K562 (cell line): ENCODE results near the gene GPR37L1. TPM values are rescaled to one million over a fixed set of nuclear protein-coding genes. Genes with fewer than 3 reads are reported as not detected.

Experiments
- KDM4B ChIP-seq, 2 experiments: fragments of 450-650 bp in 1 of 2; sonication (generic) in 1 of 2; IDR thresholded peaks; 2 replicates each; pipeline ENCODE4 v1.6.1; 2016 to 2017; ENCODE audit warnings: borderline replicate concordance in 2 of 2, antibody characterized with exemption in 1 of 2, low read depth in 1 of 2, mild to moderate bottlenecking in 1 of 2
- MAFG ChIP-seq: fragments of 450-650 bp; conservative IDR thresholded peaks from 2 replicates; pipeline ENCODE4 v1.6.1; 2016; ENCODE audit warnings: missing genetic modification characterization, missing compliant biosample characterization
- MBD2 ChIP-seq: sonication (generic); IDR thresholded peaks from 2 replicates; pipeline ENCODE4 v1.6.1; 2016; ENCODE audit warnings: low read depth, borderline replicate concordance
- MGA ChIP-seq: fragments of 450-650 bp; IDR thresholded peaks from 2 replicates; pipeline ENCODE4 v1.6.1; 2016; ENCODE audit warnings: mild to moderate bottlenecking, moderate library complexity
- NEUROD1 ChIP-seq: fragments of 150-350 bp; IDR thresholded peaks from 2 replicates; pipeline ENCODE4 v1.6.1; 2014; ENCODE audit warnings: borderline replicate concordance, low read length, low read depth; ENCODE audit not compliant: partially characterized antibody
- POLR2A ChIP-seq: fragments of 450-650 bp; conservative IDR thresholded peaks from 2 replicates; pipeline ENCODE4 v1.6.1; 2016
- RBM14 ChIP-seq: fragments of 200-400 bp; formaldehyde crosslinking; IDR thresholded peaks from 2 replicates; pipeline ENCODE4 v1.6.1; 2018; ENCODE audit warnings: low read depth, mild to moderate bottlenecking, low read length, moderate library complexity, borderline replicate concordance; ENCODE audit not compliant: insufficient read depth
- TEAD2 ChIP-seq: fragments of 450-650 bp; IDR thresholded peaks from 2 replicates; pipeline ENCODE4 v1.6.1; 2016; ENCODE audit warnings: missing genetic modification characterization, control low read depth, missing compliant biosample characterization
- ZBTB26 ChIP-seq: fragments of 450-650 bp; formaldehyde crosslinking; IDR thresholded peaks from 2 replicates; pipeline ENCODE4 v1.4.0; 2022; ENCODE audit warnings: missing genetic modification characterization
- ZNF316 ChIP-seq: fragments of 450-650 bp; IDR thresholded peaks from 2 replicates; pipeline ENCODE4 v1.6.1; 2016
- polyA plus RNA-seq, 8 experiments: library from polyadenylated mRNA; depleted of rRNA in 4 of 8; stranded (reverse) in 5 of 8; unstranded in 3 of 8; fragments of >200 nt; fragmentation: Nextera tagmentation in 2 of 8; fragmentation: Illumina TruSeq in 1 of 8; extraction: Ambion mirVana in 2 of 8; extraction: Trizol in 1 of 8; gene quantifications; 2 replicates each; pipeline versions ENCODE4 v1.2.1 to v1.2.3, GENCODE V29; 2011 to 2014; ENCODE audit warnings: inconsistent platforms in 1 of 8, missing spikeins in 1 of 8
- total RNA-seq, 7 experiments: library from RNA; depleted of rRNA in 6 of 7; stranded (reverse); fragments of >200 nt in 6 of 7; fragmentation: Illumina TruSeq in 2 of 7; extraction: Trizol in 2 of 7; gene quantifications; 2 replicates each; pipeline versions ENCODE4 v1.2.1 to v1.2.3, GENCODE V29; 2011 to 2021; ENCODE audit warnings: low replicate concordance in 1 of 7
- TF ChIP-seq, protein P1 (sequence below): fragments of 250-450 bp; sonication (Bioruptor Pico); IDR thresholded peaks from 2 replicates; pipeline ENCODE4 v1.8.0; 2022; ENCODE audit warnings: inconsistent platforms

Gene GPR37L1
- total and polyA plus RNA-seq, 9 of the 15 experiments (the other 6 are each of a cell fraction or from before 2014, with no cell fraction given) = not detected

- TF ChIP-seq NEUROD1 (peak; percentile 65), TEAD2 (tag) (no peak), ZNF316 (no peak), MAFG (tag) (no peak), POLR2A (peak; percentile 84), KDM4B (IDR thresholded peaks at IDR 0.05; ENCODE audit: borderline replicate concordance in 2 of 2, low read depth in 1 of 2) (0 out of 4 replicates have a peak, but pooled peaks of 1 of the 2 experiments have one; percentile 23), MBD2 (peak; percentile 64; the same call in 1 of the 2 replicates), ZBTB26 (CRISPR knock-in tag) (peak; percentile 98), MGA (peak; percentile 75), RBM14 (no peak)
- TF ChIP-seq, protein P1, sequence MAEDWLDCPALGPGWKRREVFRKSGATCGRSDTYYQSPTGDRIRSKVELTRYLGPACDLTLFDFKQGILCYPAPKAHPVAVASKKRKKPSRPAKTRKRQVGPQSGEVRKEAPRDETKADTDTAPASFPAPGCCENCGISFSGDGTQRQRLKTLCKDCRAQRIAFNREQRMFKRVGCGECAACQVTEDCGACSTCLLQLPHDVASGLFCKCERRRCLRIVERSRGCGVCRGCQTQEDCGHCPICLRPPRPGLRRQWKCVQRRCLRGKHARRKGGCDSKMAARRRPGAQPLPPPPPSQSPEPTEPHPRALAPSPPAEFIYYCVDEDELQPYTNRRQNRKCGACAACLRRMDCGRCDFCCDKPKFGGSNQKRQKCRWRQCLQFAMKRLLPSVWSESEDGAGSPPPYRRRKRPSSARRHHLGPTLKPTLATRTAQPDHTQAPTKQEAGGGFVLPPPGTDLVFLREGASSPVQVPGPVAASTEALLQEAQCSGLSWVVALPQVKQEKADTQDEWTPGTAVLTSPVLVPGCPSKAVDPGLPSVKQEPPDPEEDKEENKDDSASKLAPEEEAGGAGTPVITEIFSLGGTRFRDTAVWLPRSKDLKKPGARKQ (CRISPR knock-in tag) = no peak
Observed at GRCh38 chr1:202159534-202160371, 37.0 kb downstream of the GPR37L1 start (continued).
